ENCODE results near the gene KRTAP22-1.

Gene KRTAP22-1

DNA sequence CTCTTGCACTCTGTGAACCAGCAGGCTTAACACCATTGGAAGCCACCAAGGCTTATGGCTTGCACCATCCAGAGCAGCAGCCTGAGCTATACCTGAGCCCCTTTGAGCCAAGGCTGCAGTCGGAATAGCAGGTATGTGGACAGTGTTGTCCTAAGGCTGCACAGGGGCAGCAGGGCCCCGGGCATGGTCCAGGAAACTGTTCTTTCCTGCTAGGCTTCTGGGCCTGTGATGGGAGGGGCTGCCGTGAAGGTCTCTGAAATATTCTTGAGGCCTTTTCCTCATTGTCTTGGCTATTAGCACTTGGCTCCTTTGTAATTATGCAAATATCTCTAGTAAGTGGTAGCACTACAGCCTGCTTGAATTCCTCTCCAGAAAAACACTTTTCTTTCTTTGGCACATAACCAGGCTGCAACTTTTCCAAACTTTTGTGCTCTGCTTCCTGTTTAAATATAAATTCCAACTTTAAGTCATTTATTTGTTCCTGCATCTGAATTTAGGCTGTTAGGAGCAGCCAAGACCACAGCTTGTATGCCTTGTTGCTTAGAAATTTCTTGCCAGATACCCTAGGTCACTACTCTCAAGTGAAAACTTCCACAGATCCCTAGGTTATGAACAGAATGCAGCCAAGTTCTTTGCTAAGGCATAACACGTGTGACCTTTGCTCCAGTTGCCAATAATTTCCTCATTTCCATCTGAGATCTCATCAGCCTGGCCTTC is 24.7 kb downstream of the KRTAP22-1 start:
- DNase-seq (ENCODE audit: low read depth in 2 of 2): no peak

DNA sequence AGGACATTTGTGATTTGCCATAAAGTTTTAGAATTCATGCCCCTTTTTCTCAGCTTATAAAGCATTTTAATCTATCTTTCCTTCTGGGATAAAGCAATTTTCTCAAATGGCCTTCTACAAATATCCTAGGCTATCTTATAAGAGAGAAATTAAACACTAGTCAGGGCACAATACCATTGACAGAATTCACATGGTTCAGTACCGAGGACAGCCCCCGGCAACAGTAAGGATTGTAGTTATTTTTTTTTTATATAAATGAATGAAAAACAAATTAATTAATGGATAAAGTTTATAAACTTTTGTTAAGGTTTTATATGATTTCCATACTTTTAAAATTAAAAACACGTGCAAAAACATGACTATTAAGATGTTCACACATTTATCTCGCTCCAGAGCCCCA is 27.2 kb downstream of the KRTAP22-1 start:
- DNase-seq (ENCODE audit: low read depth in 2 of 2): no peak

DNA sequence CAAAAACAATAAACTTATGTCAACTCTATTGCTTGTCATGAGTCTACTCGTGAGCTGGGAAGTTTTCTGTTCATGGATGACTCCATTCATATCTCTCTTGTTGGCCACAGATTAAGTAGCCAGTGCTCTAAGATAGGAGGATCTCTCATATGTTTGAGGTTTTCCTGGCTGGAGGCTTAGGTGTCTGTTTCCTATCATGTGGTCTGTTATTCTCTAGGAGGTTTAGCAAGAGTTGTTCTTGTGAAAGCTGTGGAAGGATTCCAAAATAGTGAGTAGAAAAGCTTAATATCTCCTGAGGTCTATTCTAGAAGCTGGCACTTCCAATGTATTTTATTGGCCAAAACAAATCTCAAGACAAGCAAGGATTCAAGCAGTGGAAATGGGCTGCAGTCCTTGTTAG is 28.3 kb downstream of the KRTAP22-1 start:
- no peak for DNase-seq (ENCODE audit: low read depth in 2 of 2)

- DNase-seq (ENCODE audit: low read depth in 2 of 2): no peak
Measured at GRCh38 chr21:30634906-30635305, 34.0 kb downstream of the KRTAP22-1 start, which contains the start of gene KRTAP20-2. KRTAP20-2 (plus strand) TSS chr21:30635206; CDS start chr21:30635264, 58 bp downstream.

DNA sequence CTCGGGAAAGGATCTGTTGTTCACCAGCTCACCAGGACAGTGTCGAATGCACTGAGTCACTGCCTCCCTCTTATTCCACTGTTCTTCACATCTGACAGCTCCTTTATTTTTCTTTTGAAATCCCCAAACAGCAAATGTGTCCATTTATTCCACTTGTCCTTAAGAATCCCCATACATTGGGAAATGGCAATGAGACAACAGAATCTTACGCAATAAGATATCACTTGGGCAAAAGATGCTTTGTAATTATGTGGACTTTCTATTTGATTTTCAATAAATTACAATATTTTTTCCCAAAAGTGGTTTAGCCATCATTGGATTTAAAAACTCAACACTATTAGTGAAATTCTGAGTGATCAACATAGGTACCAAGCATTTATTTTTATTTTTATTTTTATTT is 37.8 kb downstream of the KRTAP22-1 start:
- DNase-seq (ENCODE audit: low read depth in 2 of 2): no peak

DNA sequence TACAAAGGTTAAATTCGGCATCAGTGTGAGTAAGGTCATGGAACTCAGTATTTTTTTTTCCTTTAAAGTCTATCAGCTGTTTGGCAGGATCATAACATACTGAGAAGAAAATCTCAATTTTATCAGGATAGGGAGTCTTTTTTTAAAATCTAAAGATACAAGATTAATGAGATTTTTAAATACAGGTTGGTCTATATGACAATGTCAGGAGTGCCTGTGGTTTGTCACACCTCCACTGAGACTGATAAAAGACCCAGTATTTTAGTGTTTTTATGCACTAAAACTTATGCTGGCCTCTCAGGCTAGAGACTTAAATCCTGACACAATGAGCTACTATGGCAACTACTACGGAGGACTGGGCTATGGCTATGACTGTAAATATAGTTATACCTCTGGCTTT is 41.7 kb downstream of the KRTAP22-1 start, which contains the start of gene KRTAP20-3:
Gene KRTAP20-3 (plus strand): TSS at position 301 of the 400 bp plus-strand sequence.
- DNase-seq (ENCODE audit: low read depth in 2 of 2): no peak

GRCh38 chr21:30646904-30647414 is 46.1 kb downstream of the KRTAP22-1 start:
- no peak for DNase-seq (ENCODE audit: low read depth in 2 of 2)

Measured in fibroblast of skin of left biceps (primary cell).